ENCODE measurements around the gene FAM174C. TPM values are rescaled to one million over a fixed set of nuclear protein-coding genes. Genes with fewer than 3 reads are reported as not detected.

Gene FAM174C
- total and polyA plus RNA-seq, 11 donors, result 11.6 to 56.4 (median 23.8) TPM

- no peaks in the 10 kb centered on the region for H3K9me3 ChIP-seq
- TF ChIP-seq POLR2A (IDR thresholded peaks at IDR 0.05) (no peak), CTCF (IDR thresholded peaks at IDR 0.05) (no peak)
- peaks cover 10 to 80% (median 46%) of the 10 kb centered on the region in 9 donors for H3K27me3 ChIP-seq
- intact Hi-C loops (cut with DNase I), result no loop called here
- ATAC-seq (no peak), DNase-seq (no peak)
- WGBS, 4 donors, result 84 to 91% (median 86%) methylated on average over 14 to 17 of the region's 17 CpGs
- no peaks in the 10 kb centered on the region for H3K36me3 ChIP-seq
- H3K4me3 ChIP-seq, result no peak overlapping the region
- peaks cover 0 to 14% (median 1%) of the 10 kb centered on the region in 12 donors for H3K4me1 ChIP-seq
- no peak overlapping the region for H3K27ac ChIP-seq
These were observed 17.3 kb downstream of the FAM174C start for GRCh38 chr19:1292419-1293151.

GRCh38 chr19:1293782-1294604 is 18.7 kb downstream of the FAM174C start:
- Histone ChIP-seq H3K27me3 (peaks cover 9 to 66% (median 37%) of the 10 kb centered on the region in 9 donors), H3K4me3 (no peak overlapping the region)
- 80 to 85% (median 83%) methylated on average over 23 to 35 of the region's 35 CpGs for WGBS, 4 donors

GRCh38 chr19:1294688-1295087 is 19.4 kb downstream of the FAM174C start:
- DNase-seq, result no peak
- H3K36me3 ChIP-seq, result no peaks in the 10 kb centered on the region
- no peak for ATAC-seq
- WGBS, 4 donors, result 77 to 82% (median 79%) methylated on average over 13 to 14 of the region's 14 CpGs
- H3K4me3 ChIP-seq, result no peak overlapping the region
- no peak for TF ChIP-seq POLR2A (IDR thresholded peaks at IDR 0.05)
- no peak for TF ChIP-seq CTCF (IDR thresholded peaks at IDR 0.05)
- H3K9me3 ChIP-seq, result no peaks in the 10 kb centered on the region
- intact Hi-C loops (cut with DNase I), result no loop called here
- H3K27ac ChIP-seq, result no peak overlapping the region
- peaks cover 9 to 60% (median 37%) of the 10 kb centered on the region in 9 donors for H3K27me3 ChIP-seq
- H3K4me1 ChIP-seq, result peaks cover 0 to 11% (median 1%) of the 10 kb centered on the region in 12 donors

More at GRCh38 chr19:1293782-1294604, 18.7 kb downstream of the FAM174C start:
- no peaks in the 10 kb centered on the region for H3K36me3 ChIP-seq
- ATAC-seq, result no peak
- H3K4me1 ChIP-seq, result peaks cover 0 to 11% (median 1%) of the 10 kb centered on the region in 12 donors
- no peak for DNase-seq
- no peak for TF ChIP-seq CTCF (IDR thresholded peaks at IDR 0.05)
- no peak for TF ChIP-seq POLR2A (IDR thresholded peaks at IDR 0.05)
- intact Hi-C loops (cut with DNase I), result no loop called here
- no peak overlapping the region for H3K27ac ChIP-seq
- no peaks in the 10 kb centered on the region for H3K9me3 ChIP-seq
